CD4-positive, alpha-beta T cell (primary cell): ENCODE results near the gene F12. TPM values are rescaled to one million over a fixed set of nuclear protein-coding genes. Genes with fewer than 3 reads are reported as not detected.

Experiments used
- ATAC-seq: fragments of 200-7000 bp; cut with Tn5 transposase; one replicate; pipeline ENCODE4 v1.10.0; 2022; ENCODE audit warnings: mild to moderate bottlenecking; ENCODE audit not compliant: poor library complexity
- CTCF ChIA-PET: fragments of 350-600 bp; sonication (Branson Sonifier 250); formaldehyde crosslinking; loops from one replicate; lab custom pipeline; 2021; ENCODE audit warnings: antibody characterized with exemption, inconsistent platforms; lab: Charles Lee
- POLR2A ChIA-PET: fragments of 350-600 bp; sonication (Branson Sonifier 250); formaldehyde crosslinking; loops from one replicate; lab custom pipeline; 2021; ENCODE audit warnings: antibody characterized with exemption, inconsistent platforms; lab: Charles Lee
- DNase-seq, 14 experiments: peaks; one replicate each; pipeline ENCODE4 v3.0.0-alpha.2; 2013 to 2020; ENCODE audit warnings: mixed read lengths in 2 of 14
- H3K27ac ChIP-seq, 2 donors: one replicate each; pipeline versions ENCODE4 v1.5.1 to v1.7.0; 2013; ENCODE audit warnings: low read length in 2 of 2, low read depth in 1 of 2, mild to moderate bottlenecking in 1 of 2
- H3K27me3 ChIP-seq, 2 experiments: 1 replicate in 1 of 2; 2 replicates in 1 of 2; pipeline versions ENCODE4 v1.6.1 to v1.7.0; 2013; ENCODE audit warnings: low read length in 2 of 2, control low read depth in 1 of 2, mild to moderate bottlenecking in 1 of 2, moderate library complexity in 1 of 2; ENCODE audit not compliant: insufficient read depth in 2 of 2, control insufficient read depth in 1 of 2
- H3K36me3 ChIP-seq: one replicate; pipeline ENCODE4 v1.6.1; 2013; ENCODE audit warnings: low read length, control low read depth; ENCODE audit not compliant: insufficient read depth
- H3K4me1 ChIP-seq: one replicate; pipeline ENCODE4 v1.6.1; 2013; ENCODE audit warnings: low read length, control low read depth; ENCODE audit not compliant: insufficient read depth
- H3K4me3 ChIP-seq: one replicate; pipeline ENCODE4 v1.5.1; 2013; ENCODE audit warnings: mild to moderate bottlenecking, low read length, moderate library complexity
- H3K9me3 ChIP-seq, 2 experiments: 1 replicate in 1 of 2; 2 replicates in 1 of 2; pipeline versions ENCODE4 v1.6.1 to v1.7.0; 2013; ENCODE audit warnings: low read length in 2 of 2, mild to moderate bottlenecking in 2 of 2, control low read depth in 1 of 2, moderate library complexity in 1 of 2; ENCODE audit not compliant: control insufficient read depth in 1 of 2, insufficient read depth in 1 of 2
- H3K27ac Mint-ChIP-seq: one replicate; pipeline ENCODE4 v1.8.0; 2020; ENCODE audit warnings: mixed read lengths
- H3K27me3 Mint-ChIP-seq: one replicate; pipeline ENCODE4 v1.8.0; 2021; ENCODE audit warnings: mixed read lengths
- H3K36me3 Mint-ChIP-seq: one replicate; pipeline ENCODE4 v1.8.0; 2021; ENCODE audit warnings: low read depth, mixed read lengths
- H3K4me1 Mint-ChIP-seq: one replicate; pipeline ENCODE4 v1.8.0; 2021; ENCODE audit warnings: low read depth, mixed read lengths
- H3K4me3 Mint-ChIP-seq: one replicate; pipeline ENCODE4 v1.8.0; 2020; ENCODE audit warnings: mild to moderate bottlenecking, mixed read lengths
- H3K9me3 Mint-ChIP-seq: one replicate; pipeline ENCODE4 v1.8.0; 2020; ENCODE audit warnings: mixed read lengths
- CTCF ChIP-seq: fragments of 200-600 bp; IDR thresholded peaks from one replicate; pipeline ENCODE4 v1.8.0; 2022; ENCODE audit warnings: antibody characterized with exemption, mild to moderate bottlenecking
- intact Hi-C, 2 experiments: fragments of 100-400 bp; cut with DNase I in 1 of 2; cut with micrococcal nuclease in 1 of 2; formaldehyde crosslinking; loops; one replicate each; pipeline versions ENCODE4 v1.15.1 to v1.9.0; 2023 to 2025; cut with DNase I, micrococcal nuclease
- total RNA-seq, 174 experiments: library from RNA in 2 of 174; stranded (reverse) in 2 of 174; gene quantifications; one replicate each; pipeline ENCODE4 v1.2.3 and lab custom pipeline; 2021 to 2026

F12 gene
- total RNA-seq, 2 experiments from 2014 or later, result 0.20 to 0.60 TPM

- POLR2A ChIA-PET, result interaction anchor here (0.8 to 12.6 kb wide), 14 partner anchors 9 to 892 kb away, joined by 3 to 661 read pairs (median 12); partner anchors contain the start of genes F12, LMAN2, NSD1 and PDLIM7
- intact Hi-C loops, result loop anchor here in 1 of 2 experiments (1.0 kb wide), 1 partner anchor 27 kb away; no protein-coding TSS in a partner anchor
- H3K27me3 ChIP-seq, result no peaks in the 10 kb centered on the region
- Mint-ChIP-seq H3K36me3 (peaks cover 52% of the 10 kb centered on the region), H3K9me3 (no peaks in the 10 kb centered on the region), H3K4me1 (peaks cover 55% of the 10 kb centered on the region), H3K27me3 (no peaks in the 10 kb centered on the region), H3K4me3 (peak overlapping the region; percentile 95), H3K27ac (peak overlapping the region; percentile 96)
- peak overlapping the region; percentile 65 for H3K4me3 ChIP-seq
- H3K9me3 ChIP-seq, result no peaks in the 10 kb centered on the region
- CTCF ChIA-PET, result interaction anchor here (1.8 to 9.3 kb wide), 5 partner anchors 18 to 118 kb away, joined by 3 to 82 read pairs (median 11); no protein-coding TSS in a partner anchor
- H3K27ac ChIP-seq, result peak overlapping the region; percentile 87 to 92
- H3K4me1 ChIP-seq, result peaks cover 76% of the 10 kb centered on the region
- ATAC-seq (no peak), DNase-seq (peak in 1 of 14 experiments; percentile 34)
- H3K36me3 ChIP-seq, result peaks cover 37% of the 10 kb centered on the region
- no peak for TF ChIP-seq CTCF
Measured at GRCh38 chr5:177427211-177427822, 18.0 kb upstream of the F12 start.

- ChIA-PET POLR2A (interaction anchor here (0.6 to 12.6 kb wide), 24 partner anchors 8 to 891 kb away, joined by 3 to 661 read pairs (median 6); partner anchors contain the start of genes F12, LMAN2, NSD1 and PDLIM7), CTCF (interaction anchor here (0.7 to 9.3 kb wide), 7 partner anchors 23 to 117 kb away, joined by 3 to 82 read pairs (median 5); no protein-coding TSS in a partner anchor)
- H3K4me3 Mint-ChIP-seq, result peak within 1 kb of the TSS; percentile 97
- H3K9me3 Mint-ChIP-seq, result no peaks in the 10 kb centered on the region
- intact Hi-C loops, result loop anchor here (1.0 kb wide), 4 partner anchors 18 to 29 kb away; no protein-coding TSS in a partner anchor
- ATAC-seq (peak; percentile 9), DNase-seq (peak in 12 of 14 experiments; percentile 48 to 93 (median 73))
- peaks cover 49% of the 10 kb centered on the region for H3K4me1 Mint-ChIP-seq
- Histone ChIP-seq H3K9me3 (no peaks in the 10 kb centered on the region), H3K27ac (peak within 1 kb of the TSS; percentile 87 to 92), H3K4me1 (peaks cover 70% of the 10 kb centered on the region), H3K4me3 (peak within 1 kb of the TSS; percentile 65), H3K36me3 (peaks cover 31% of the 10 kb centered on the region), H3K27me3 (no peaks in the 10 kb centered on the region)
- H3K27ac Mint-ChIP-seq, result peak within 1 kb of the TSS; percentile 96
- H3K27me3 Mint-ChIP-seq, result no peaks in the 10 kb centered on the region
- H3K36me3 Mint-ChIP-seq, result peaks cover 46% of the 10 kb centered on the region
- TF ChIP-seq CTCF, result no peak
Measured at GRCh38 chr5:177426566-177427210, 17.3 kb upstream of the F12 start, which contains the start of gene GRK6. GRK6 (plus strand) TSS chr5:177426676; CDS start chr5:177426846, 170 bp downstream.
